Omental fat pad (tissue), 4 donors: ENCODE measurements around the gene EEF1AKMT4. TPM values are rescaled to one million over a fixed set of nuclear protein-coding genes. Genes with fewer than 3 reads are reported as not detected.

ENCODE experiments used
- ATAC-seq: fragments of 150-250 bp; one replicate; pipeline ENCODE4 v1.9.1; 2016; ENCODE audit warnings: mild to moderate bottlenecking, moderate library complexity; ENCODE audit not compliant: low FRiP score
- DNase-seq: peaks from one replicate; pipeline ENCODE4 v3.0.0-alpha.2; 2019; ENCODE audit warnings: low spot score
- total RNA-seq, 4 donors: library from RNA; depleted of rRNA; stranded (reverse); fragments of >200 nt; gene quantifications; one replicate each; pipeline ENCODE4 v1.1.0, GENCODE V29; 2016
- TF ChIP-seq, protein P1 (sequence below), 3 donors: fragments of 450-650 bp; IDR thresholded peaks; one replicate each; pipeline ENCODE4 v1.5.1; 2016 to 2017; ENCODE audit warnings: antibody characterized with exemption in 3 of 3, mild to moderate bottlenecking in 3 of 3, moderate library complexity in 2 of 3

Gene EEF1AKMT4
- total RNA-seq, 4 donors from 2014 or later = 1.7 to 14.8 (median 5.5) TPM

GRCh38 chr3:184239708-184240107 lies 9.8 kb upstream of the EEF1AKMT4 start:
- TF ChIP-seq, protein P1, sequence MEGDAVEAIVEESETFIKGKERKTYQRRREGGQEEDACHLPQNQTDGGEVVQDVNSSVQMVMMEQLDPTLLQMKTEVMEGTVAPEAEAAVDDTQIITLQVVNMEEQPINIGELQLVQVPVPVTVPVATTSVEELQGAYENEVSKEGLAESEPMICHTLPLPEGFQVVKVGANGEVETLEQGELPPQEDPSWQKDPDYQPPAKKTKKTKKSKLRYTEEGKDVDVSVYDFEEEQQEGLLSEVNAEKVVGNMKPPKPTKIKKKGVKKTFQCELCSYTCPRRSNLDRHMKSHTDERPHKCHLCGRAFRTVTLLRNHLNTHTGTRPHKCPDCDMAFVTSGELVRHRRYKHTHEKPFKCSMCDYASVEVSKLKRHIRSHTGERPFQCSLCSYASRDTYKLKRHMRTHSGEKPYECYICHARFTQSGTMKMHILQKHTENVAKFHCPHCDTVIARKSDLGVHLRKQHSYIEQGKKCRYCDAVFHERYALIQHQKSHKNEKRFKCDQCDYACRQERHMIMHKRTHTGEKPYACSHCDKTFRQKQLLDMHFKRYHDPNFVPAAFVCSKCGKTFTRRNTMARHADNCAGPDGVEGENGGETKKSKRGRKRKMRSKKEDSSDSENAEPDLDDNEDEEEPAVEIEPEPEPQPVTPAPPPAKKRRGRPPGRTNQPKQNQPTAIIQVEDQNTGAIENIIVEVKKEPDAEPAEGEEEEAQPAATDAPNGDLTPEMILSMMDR (IDR thresholded peaks at IDR 0.05) = no peak

GRCh38 chr3:184240384-184241140 lies 8.9 kb upstream of the EEF1AKMT4 start:
- DNase-seq (no peak), ATAC-seq (no peak)
- TF ChIP-seq, protein P1 (IDR thresholded peaks at IDR 0.05) = no peak

More at GRCh38 chr3:184239708-184240107, 9.8 kb upstream of the EEF1AKMT4 start:
- no peak for DNase-seq
- no peak for ATAC-seq

DNA sequence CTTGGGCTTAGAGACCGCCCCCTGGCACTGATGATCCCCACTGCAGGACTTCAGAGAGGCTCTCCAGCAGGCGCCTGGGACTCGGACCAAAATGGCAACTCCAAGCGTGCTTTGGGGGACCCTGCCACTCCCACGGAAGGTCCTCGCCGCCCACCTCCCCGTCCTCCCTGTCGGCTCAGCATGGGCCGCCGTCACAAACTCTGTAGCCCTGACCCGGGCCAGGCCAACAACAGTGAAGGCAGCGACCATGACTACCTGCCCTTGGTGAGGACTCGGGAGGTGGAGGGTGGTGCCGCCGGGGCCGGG lies 8.4 kb upstream of the EEF1AKMT4 start:
- DNase-seq = no peak
- TF ChIP-seq, protein P1 (IDR thresholded peaks at IDR 0.05) = no peak
- ATAC-seq = no peak

DNA sequence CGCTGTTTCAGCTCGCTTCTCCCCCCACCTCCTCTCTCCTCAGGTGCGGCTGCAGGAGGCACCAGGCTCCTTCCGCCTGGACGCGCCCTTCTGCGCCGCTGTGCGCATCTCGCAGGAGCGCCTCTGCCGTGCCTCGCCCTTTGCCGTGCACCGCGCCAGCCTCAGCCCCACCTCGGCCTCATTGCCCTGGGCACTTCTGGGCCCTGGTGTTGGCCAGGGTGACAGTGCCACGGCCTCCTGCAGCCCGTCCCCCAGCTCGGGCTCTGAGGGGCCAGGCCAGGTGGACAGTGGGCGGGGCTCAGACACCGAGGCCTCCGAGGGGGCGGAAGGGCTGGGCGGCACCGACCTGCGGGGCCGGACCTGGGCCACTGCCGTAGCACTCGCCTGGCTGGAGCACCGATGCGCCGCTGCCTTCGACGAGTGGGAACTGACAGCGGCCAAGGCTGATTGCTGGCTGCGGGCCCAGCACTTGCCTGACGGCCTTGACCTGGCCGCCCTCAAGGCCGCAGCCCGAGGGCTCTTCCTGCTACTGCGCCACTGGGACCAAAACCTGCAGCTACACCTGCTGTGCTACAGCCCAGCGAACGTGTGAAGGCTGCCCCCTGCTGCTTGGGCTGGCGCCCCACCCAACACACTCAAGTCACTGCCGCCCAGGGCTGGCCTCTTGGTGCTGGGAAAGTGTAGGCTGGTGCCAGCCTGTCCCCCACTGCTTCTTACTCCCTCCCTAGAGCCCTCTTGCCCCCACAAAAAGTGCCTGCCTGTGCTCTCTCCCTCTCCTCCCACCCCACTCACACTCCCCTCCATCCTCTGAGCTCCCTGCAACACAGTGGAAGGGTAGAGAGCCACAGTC lies 7.8 kb upstream of the EEF1AKMT4 start:
- TF ChIP-seq, protein P1 (IDR thresholded peaks at IDR 0.05) = no peak
- no peak for DNase-seq

DNA sequence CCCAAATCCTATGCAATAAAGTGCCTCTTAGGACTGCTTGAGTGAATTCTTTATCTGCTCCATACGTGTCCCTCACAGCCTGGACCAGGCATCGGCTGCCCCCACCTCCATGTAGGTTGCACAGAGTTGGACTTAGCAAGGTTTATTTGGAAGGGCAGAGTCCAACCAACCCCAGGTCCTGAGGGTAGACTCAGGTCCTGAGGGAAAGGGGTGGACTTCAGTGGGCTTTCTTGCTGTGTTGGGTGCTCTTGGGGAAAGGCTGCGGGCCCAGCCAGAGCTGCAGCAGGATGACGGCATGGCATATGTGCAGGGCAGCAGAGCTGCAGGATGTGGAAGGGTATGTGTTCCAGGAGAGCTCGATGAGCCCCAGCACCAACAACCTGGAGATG lies 7.2 kb upstream of the EEF1AKMT4 start:
- ATAC-seq = no peak
- DNase-seq = no peak
- TF ChIP-seq, protein P1 (IDR thresholded peaks at IDR 0.05) = no peak

More for the DNA sequence above, 7.8 kb upstream of the EEF1AKMT4 start:
- ATAC-seq = peak; percentile 58

DNA sequence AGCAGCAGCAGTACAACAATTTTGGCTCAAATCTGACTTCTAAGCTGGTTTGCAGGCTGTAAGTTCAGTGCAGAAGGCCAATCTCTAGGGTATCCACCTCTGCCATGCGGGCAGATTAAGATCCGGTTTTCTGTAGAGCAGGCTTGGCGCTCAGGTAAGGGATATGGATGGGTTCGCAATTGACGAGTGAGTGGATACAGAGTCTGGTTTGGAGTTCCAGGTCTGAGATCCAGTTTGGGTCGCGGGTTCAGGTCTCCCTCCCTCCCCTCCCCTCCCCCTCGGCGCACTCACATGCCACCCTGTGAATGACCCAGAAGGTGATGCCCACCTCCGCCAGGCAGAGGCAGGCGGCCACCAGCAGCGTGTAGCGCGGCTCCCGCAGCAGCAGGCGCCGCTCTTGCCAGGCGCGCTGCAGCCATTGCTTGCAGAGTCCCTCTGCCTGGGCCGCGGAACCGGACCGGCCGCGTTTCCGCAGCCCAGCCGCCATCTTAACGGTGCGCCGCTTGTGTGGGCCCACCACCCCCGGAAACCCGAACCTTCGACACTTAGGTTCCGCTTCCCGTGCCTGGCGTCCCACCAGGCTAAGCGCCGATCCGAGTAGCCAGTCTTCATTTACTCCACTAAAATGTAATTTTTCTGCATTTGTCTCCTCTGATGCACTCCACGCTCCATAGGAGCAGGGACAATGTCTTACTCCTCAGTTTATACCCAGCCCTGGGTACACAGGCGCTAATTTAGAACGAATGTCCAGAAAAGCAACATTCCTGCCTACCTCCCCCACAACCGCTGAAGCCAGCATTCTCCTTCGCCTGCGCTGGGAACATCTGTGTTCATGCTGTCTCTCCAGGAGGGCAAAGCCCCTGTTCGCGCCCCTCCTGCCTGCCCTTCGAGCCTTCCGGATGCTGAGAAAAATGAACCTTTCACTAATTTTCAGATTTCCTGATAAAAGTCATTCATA lies 739 bp upstream of the EEF1AKMT4 start, which contains the start of gene ALG3:
ALG3 (minus strand) TSS at position 509 of the 958 bp plus-strand sequence; CDS start at position 487, 22 bp downstream.
- DNase-seq (peak; percentile 50), ATAC-seq (peak; percentile 80)
- TF ChIP-seq, protein P1 (IDR thresholded peaks at IDR 0.05) = no peak
